BLaER1 (cell line): ENCODE measurements around the gene KCNK4.

ENCODE experiments used
- H3K27ac ChIP-seq: shearing (Covaris generic); formaldehyde crosslinking; 2 replicates; pipeline ENCODE4 v1.8.1; 2022
- H3K27me3 ChIP-seq: shearing (Covaris generic); formaldehyde crosslinking; 2 replicates; pipeline ENCODE4 v1.8.1; 2022
- H3K36me3 ChIP-seq: shearing (Covaris generic); formaldehyde crosslinking; 2 replicates; pipeline ENCODE4 v1.8.1; 2022
- H3K4me1 ChIP-seq: shearing (Covaris generic); formaldehyde crosslinking; 2 replicates; pipeline ENCODE4 v1.8.1; 2022
- H3K4me2 ChIP-seq: shearing (Covaris generic); formaldehyde crosslinking; 2 replicates; pipeline ENCODE4 v1.8.1; 2022
- H3K4me3 ChIP-seq: shearing (Covaris generic); formaldehyde crosslinking; 2 replicates; pipeline ENCODE4 v1.8.1; 2022
- H3K9ac ChIP-seq: shearing (Covaris generic); formaldehyde crosslinking; 2 replicates; pipeline ENCODE4 v1.8.1; 2022
- H3K9me3 ChIP-seq: shearing (Covaris generic); formaldehyde crosslinking; 2 replicates; pipeline ENCODE4 v1.8.1; 2022
- H4K20me1 ChIP-seq: shearing (Covaris generic); formaldehyde crosslinking; 2 replicates; pipeline ENCODE4 v1.8.1; 2022
- Cebpa-rat ChIP-seq: shearing (Covaris generic); IDR thresholded peaks from 2 replicates; pipeline ENCODE4 v1.8.1; 2022

KCNK4 gene

DNA sequence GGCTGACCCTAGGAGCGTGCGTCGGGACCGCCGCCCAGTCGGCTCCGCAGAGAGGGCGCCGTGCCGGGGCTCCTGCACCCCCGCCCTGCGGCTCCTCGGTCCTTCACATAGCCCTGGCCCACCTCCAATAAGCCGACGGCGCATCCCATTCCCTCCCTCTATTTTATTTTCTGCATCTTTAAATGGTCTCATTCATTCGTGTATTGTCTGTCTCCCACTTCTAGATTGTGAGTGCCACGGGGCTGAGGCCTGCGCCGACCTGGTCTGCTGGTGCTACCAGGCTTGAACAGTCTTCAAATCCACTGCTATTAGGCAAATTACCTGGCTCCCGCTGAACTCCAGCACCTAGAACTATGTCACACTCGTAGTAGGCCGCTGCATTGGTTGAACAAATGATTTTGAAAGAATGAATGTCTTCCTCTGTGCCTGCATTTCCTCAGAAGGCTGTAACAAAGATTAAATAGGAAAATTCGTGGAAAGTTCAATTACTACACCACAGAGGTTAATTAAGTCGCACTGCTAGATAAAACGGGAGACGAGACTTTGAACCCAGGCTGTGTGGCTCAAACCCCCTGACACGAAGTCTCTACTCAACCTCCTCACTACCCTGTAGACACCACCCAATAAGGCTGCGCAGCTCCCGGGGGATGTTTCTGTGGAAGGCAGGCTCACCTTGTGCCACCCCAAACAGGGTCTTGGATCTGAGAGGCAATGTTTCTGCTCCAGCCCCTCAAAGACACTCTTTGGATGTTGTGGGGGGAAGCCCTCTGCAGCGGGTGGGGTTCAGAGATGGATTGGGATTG lies 43.2 kb upstream of the KCNK4 start:
- peaks cover 23% of the 10 kb centered on the region for H3K36me3 ChIP-seq
- peak overlapping the region; percentile 97 for H3K4me3 ChIP-seq
- no peak for TF ChIP-seq Cebpa-rat
- H3K9me3 ChIP-seq = no peaks in the 10 kb centered on the region
- peak overlapping the region; percentile 97 for H3K4me2 ChIP-seq
- H3K27ac ChIP-seq = peak overlapping the region; percentile 97
- peaks cover 72% of the 10 kb centered on the region for H3K4me1 ChIP-seq
- H3K27me3 ChIP-seq = no peaks in the 10 kb centered on the region
- peaks cover 39% of the 10 kb centered on the region for H4K20me1 ChIP-seq
- H3K9ac ChIP-seq = peak overlapping the region; percentile 97; the same call in 1 of the 2 replicates

DNA sequence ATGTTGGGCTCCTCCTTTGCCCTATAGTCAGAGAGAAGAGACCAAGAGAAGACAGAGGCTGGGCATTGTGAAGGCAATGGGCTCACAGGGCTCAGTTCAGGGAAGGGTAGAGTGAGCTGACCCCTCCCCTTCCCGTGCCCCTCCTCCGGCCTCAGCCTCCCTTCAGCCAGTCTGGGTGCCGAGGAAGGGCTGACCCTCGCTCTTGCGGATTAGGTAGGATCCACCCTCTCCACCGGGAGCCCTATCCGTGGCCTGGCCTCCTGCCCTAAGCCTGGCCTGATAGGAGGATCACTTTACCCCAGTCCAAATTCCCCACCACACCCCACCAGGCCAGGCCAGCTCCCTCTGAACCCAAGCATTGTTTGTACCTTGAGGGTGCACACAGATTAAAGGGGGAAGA lies 42.5 kb upstream of the KCNK4 start:
- H3K27me3 ChIP-seq = no peaks in the 10 kb centered on the region
- peak overlapping the region; percentile 97 for H3K4me2 ChIP-seq
- no peaks in the 10 kb centered on the region for H3K9me3 ChIP-seq
- peaks cover 39% of the 10 kb centered on the region for H4K20me1 ChIP-seq
- peak overlapping the region; percentile 97 for H3K27ac ChIP-seq
- TF ChIP-seq Cebpa-rat = no peak
- H3K36me3 ChIP-seq = peaks cover 16% of the 10 kb centered on the region
- H3K9ac ChIP-seq = peak overlapping the region; percentile 86; the same call in 1 of the 2 replicates
- no peak overlapping the region for H3K4me3 ChIP-seq
- peaks cover 72% of the 10 kb centered on the region for H3K4me1 ChIP-seq

DNA sequence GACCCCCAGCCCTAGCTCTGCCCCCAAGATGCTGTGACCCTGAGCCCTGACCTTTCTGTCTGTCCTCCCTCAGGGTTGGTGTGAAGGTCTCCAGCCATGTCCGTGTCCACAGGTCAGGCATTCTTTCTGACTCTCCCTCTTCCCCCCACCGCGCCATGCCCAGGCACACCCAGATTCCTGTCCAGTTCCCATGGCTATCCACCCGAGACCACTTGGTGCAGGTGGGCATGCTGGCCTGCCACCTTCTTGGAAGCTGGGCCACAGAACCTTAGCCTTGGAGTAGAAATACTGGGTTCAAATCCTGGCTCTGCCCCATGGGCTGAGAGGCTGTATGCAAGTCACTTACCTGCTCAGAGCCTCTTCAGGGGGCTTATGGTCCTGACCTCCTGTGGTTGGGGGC lies 42.1 kb upstream of the KCNK4 start:
- peak overlapping the region; percentile 97 for H3K4me2 ChIP-seq
- H3K27ac ChIP-seq = peak overlapping the region; percentile 97
- no peak overlapping the region for H3K4me3 ChIP-seq
- no peaks in the 10 kb centered on the region for H3K9me3 ChIP-seq
- no peak for TF ChIP-seq Cebpa-rat
- H3K27me3 ChIP-seq = no peaks in the 10 kb centered on the region
- peak overlapping the region; percentile 86; the same call in 1 of the 2 replicates for H3K9ac ChIP-seq
- peaks cover 72% of the 10 kb centered on the region for H3K4me1 ChIP-seq
- peaks cover 39% of the 10 kb centered on the region for H4K20me1 ChIP-seq
- peaks cover 12% of the 10 kb centered on the region for H3K36me3 ChIP-seq

GRCh38 chr11:64249563-64250414 lies 41.3 kb upstream of the KCNK4 start:
- H3K36me3 ChIP-seq = peaks cover 12% of the 10 kb centered on the region
- H3K27ac ChIP-seq = peak overlapping the region; percentile 97
- TF ChIP-seq Cebpa-rat = no peak
- peaks cover 39% of the 10 kb centered on the region for H4K20me1 ChIP-seq
- H3K4me1 ChIP-seq = peaks cover 70% of the 10 kb centered on the region
- H3K9me3 ChIP-seq = no peaks in the 10 kb centered on the region
- peak overlapping the region; percentile 86 for H3K9ac ChIP-seq
- H3K4me2 ChIP-seq = peak overlapping the region; percentile 97
- H3K4me3 ChIP-seq = peak overlapping the region; percentile 92
- H3K27me3 ChIP-seq = no peaks in the 10 kb centered on the region

DNA sequence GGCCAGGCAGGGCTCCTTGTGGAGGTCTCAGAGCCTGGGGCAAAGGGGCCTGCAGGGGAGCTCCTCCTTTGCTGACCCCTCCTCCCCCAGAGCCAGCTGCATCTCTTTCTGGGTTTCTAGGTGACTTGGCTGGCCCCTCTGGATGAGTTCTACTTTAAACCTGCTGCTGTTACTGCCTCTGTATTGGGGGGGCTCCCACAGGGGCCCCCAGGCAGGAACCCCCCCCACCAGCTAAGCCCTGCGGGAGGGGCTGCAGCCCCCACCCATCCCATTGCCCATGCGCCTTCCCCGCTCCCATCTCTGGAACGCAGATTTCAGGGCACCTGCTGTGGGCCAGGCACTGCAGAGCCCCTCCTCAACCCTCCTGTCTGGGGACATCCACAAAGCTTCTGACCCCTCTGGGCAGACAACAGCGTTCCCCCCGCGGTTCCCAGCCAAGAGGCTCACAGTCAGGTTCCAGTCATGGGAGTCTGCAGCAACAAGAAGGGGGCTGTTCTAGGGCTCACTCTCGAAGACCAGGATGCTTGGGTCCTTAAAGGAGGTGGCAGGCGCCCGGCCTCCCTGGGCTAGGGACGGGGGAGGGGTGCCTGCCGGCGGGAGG lies 40.6 kb upstream of the KCNK4 start:
- no peak for TF ChIP-seq Cebpa-rat
- peak overlapping the region; percentile 97 for H3K4me2 ChIP-seq
- peak overlapping the region; percentile 97 for H3K27ac ChIP-seq
- H3K9ac ChIP-seq = peak overlapping the region; percentile 86
- peaks cover 15% of the 10 kb centered on the region for H3K36me3 ChIP-seq
- peaks cover 66% of the 10 kb centered on the region for H3K4me1 ChIP-seq
- peak overlapping the region; percentile 92 for H3K4me3 ChIP-seq
- H3K9me3 ChIP-seq = no peaks in the 10 kb centered on the region
- H3K27me3 ChIP-seq = no peaks in the 10 kb centered on the region
- peaks cover 35% of the 10 kb centered on the region for H4K20me1 ChIP-seq

- Histone ChIP-seq H3K27ac (peak within 1 kb of the TSS; percentile 97), H3K4me2 (peak within 1 kb of the TSS; percentile 97), H3K9me3 (no peaks in the 10 kb centered on the region), H3K9ac (peak within 1 kb of the TSS; percentile 86), H4K20me1 (peaks cover 33% of the 10 kb centered on the region), H3K4me1 (peaks cover 66% of the 10 kb centered on the region), H3K36me3 (peaks cover 22% of the 10 kb centered on the region), H3K27me3 (no peaks in the 10 kb centered on the region), H3K4me3 (peak within 1 kb of the TSS; percentile 92)
- TF ChIP-seq Cebpa-rat = no peak
Observed at GRCh38 chr11:64251016-64251752, 39.9 kb upstream of the KCNK4 start, which contains the start of gene PLCB3. Gene PLCB3, plus strand, starts transcription at chr11:64251530. Its CDS starts 120 bp downstream, at chr11:64251650.

- H3K9me3 ChIP-seq = no peaks in the 10 kb centered on the region
- TF ChIP-seq Cebpa-rat = no peak
- no peaks in the 10 kb centered on the region for H3K27me3 ChIP-seq
- peak overlapping the region; percentile 97 for H3K4me2 ChIP-seq
- peaks cover 66% of the 10 kb centered on the region for H3K4me1 ChIP-seq
- peaks cover 27% of the 10 kb centered on the region for H3K36me3 ChIP-seq
- H3K27ac ChIP-seq = peak overlapping the region; percentile 97
- peaks cover 33% of the 10 kb centered on the region for H4K20me1 ChIP-seq
- H3K4me3 ChIP-seq = peak overlapping the region; percentile 92
- peak overlapping the region; percentile 86 for H3K9ac ChIP-seq
Observed at GRCh38 chr11:64251753-64252002, 39.4 kb upstream of the KCNK4 start.

- H3K27me3 ChIP-seq = no peaks in the 10 kb centered on the region
- peak overlapping the region; percentile 97 for H3K4me2 ChIP-seq
- no peak for TF ChIP-seq Cebpa-rat
- H3K9ac ChIP-seq = peak overlapping the region; percentile 86
- peaks cover 33% of the 10 kb centered on the region for H3K36me3 ChIP-seq
- peak overlapping the region; percentile 97 for H3K27ac ChIP-seq
- H3K4me1 ChIP-seq = peaks cover 66% of the 10 kb centered on the region
- H3K4me3 ChIP-seq = peak overlapping the region; percentile 92
- H3K9me3 ChIP-seq = no peaks in the 10 kb centered on the region
- peaks cover 33% of the 10 kb centered on the region for H4K20me1 ChIP-seq
Observed at GRCh38 chr11:64252003-64252872, 38.9 kb upstream of the KCNK4 start.
